ENCODE results near the gene SLC16A14.

The SLC16A14 gene

DNA sequence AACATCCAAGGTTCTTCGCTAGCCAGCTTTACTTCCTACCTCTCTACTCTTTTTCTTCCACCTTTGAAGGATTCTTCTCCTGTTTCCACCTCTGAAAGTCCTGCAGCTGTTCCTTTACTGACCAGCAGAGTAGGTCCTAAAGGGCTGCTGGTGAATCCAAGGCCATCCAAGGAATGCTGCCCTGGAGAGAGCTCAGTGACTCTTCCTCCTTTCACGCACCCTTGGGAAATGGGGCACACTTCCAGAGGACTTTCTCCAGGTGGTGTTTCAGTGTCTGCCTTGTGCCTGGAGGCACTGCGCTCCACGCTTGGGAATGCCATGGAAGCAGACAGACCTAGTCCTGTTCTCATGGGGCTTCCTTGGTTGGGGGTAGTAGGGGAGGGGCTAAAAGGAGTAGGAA is 45.4 kb downstream of the SLC16A14 start:
- no peak for DNase-seq (ENCODE audit: low read depth)

DNA sequence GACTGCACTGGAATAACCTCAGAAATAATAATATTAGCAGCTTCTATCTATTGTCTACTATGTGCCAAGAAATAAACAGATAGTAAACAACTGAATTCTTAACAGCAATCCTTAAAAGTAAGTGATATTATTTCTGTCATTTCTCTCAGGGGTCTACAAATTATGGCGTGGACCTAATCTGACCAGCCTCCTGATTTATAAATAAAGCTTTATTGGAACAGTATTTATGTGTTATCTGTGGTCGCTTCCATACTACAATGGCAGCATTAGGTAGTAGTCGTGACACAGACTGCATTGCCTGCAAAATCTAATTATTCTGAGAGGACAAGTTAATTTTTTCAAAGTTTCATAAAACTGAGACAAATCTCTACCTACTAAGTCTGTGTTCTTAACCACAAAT is 49.0 kb downstream of the SLC16A14 start:
- no peak for DNase-seq (ENCODE audit: low read depth)

DNA sequence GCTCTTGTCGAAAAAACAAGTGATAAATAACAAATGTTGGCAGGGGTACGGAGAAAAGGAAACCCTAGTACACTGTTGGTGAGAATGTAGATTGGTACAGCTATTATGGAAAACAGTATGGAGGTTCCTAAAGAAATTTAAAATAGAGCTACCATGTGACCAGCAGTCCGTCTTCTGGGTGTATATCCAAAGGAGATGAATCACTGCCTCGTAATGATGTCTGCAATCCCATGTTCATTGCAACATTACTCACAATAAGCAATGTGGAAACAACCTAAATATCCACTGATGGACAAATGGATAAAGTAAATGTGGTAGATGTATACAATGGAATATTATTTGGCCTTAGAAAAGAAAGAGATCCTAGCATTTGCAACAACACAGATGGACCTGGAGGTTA is 50.6 kb downstream of the SLC16A14 start:
- no peak for DNase-seq (ENCODE audit: low read depth)

DNA sequence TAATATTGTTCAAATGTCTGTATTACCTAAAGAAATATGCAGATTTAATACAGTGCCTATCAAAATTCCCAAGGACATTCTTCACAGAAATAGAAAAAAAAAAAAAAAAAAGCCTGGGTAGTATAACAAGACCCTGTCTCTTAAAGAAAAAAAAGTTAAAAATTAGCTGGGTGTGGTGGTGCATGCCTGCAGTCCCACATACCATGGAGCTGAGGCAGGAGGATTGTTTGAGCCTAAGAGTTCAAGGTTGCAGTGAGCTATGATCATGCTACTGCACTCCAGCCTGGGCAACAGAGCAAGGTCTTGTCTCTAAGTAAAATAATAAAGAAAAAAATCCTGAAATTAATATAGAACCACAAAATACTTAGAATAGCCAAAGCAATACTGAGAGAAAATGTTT is 51.9 kb downstream of the SLC16A14 start:
- no peak for DNase-seq (ENCODE audit: low read depth)

DNA sequence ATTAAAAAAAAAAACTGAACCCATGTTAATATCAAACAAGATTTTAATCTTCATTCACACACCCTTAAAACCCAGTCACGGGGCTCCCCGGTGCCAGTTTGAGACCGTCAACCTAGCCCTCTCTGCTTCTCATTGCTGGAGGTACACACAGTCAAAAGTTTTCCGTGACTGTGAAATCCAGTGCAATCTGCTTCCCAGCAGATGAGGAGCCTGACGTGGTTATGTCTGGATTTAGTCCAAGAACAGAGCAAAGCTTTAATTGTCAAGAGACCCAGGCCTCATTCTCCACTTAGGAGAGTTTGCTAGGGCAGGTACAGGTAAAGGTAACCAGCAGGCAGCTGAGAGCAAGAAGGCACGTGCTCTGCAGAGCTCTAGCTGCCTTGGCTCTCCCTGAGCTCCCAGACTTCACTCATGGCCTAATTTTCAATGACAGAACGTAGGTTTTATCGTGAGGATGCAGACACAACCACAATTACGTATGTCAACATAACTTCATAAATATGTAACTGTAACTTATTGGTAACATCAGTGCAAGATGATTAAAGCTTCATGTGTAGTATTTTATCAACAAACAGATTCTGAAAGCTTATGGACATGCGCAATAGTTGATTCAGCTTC is 56.3 kb downstream of the SLC16A14 start:
- no peak for DNase-seq (ENCODE audit: low read depth)

DNA sequence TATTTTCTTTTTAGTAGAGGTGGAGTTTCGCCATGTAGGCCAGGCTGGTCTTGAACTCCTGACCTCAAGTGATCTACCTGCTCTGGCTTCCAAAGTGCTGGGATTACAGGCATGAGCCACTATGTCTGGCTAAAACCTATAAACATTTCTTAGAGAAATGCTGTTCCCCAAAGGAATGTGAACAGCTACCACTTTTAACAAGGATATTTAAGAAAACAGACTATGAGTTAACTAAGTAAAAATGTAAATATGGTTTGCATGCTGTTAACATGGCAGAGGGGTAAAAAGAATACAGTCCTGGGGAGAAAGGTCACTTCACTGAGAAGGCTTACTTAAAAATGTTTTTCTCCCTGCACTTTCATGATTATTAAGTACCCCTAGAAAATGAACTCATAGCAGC is 57.1 kb downstream of the SLC16A14 start:
- no peak for DNase-seq (ENCODE audit: low read depth)

DNA sequence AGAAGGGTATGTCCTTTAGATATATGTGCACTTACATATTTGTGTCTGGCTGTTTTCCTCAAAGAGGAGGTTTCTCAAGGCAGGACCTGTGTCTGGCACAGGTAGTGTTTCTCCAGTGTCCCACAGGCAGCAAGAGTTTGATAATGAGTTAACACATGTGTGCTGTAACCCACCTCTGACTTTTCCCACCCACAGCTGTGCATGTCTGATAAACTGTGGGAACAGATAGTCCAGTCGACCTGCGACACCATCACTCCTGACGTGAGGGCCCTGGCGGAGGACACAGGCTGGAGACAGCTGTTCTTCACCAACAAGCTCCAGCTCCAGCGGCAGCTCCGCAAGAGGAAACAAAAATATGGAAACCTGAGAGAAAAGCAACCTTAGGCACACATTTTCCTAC is 58.2 kb downstream of the SLC16A14 start:
- no peak for DNase-seq (ENCODE audit: low read depth)

DNA sequence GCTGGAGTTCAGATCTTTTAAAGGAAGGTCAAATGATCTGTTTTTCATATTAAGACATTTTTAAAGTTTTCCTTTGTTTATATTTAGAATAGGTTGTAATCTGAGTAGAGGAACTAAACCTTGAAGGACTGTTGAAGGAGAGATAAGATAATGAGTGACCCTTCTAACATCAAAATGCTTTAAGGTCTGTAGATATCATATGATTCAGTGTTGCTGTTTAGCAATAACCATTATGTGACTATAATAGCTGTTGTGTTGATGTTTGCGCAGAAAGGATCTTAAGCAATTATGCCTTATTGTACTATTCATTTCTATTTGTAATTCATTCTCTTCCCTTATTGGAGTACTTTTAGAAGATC is 60.0 kb downstream of the SLC16A14 start:
- DNase-seq (ENCODE audit: low read depth): no peak

DNA sequence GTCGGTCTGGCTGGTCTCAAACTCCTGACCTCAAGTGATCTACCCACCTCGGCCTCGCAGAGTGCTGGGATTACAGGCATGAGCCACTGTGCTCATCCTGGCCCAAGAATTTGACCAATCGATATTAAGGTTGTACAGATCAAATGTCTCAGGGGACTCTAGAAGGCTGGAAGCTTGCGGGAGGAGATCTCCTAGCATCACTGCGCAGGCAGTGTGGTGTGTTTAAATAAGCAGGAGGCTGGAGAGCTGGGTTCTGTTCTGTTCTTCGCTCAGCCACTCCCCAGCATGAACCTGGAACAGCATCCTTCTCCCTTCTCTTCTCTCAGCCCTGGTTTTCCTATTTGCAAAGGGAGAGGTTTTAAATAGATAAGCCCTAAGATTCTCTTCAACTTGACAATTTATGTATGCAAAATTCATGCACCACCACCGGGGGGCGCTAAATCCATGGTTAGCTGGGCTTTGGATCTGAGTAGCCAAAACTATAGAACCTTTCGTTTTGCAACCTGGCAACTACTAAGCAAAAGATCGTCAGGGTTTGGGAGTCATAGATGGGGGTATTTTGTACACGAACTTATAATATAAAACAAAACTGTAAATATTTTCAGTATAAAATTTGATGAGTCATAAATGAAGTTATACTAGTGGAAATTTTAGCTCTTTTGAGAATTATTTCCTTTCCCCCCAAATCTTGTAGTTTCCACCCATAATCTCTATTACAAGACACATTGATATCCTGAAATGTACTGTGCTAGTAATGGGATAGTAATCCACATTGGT is 60.6 kb downstream of the SLC16A14 start:
- DNase-seq (ENCODE audit: low read depth): peak; percentile 20

DNA sequence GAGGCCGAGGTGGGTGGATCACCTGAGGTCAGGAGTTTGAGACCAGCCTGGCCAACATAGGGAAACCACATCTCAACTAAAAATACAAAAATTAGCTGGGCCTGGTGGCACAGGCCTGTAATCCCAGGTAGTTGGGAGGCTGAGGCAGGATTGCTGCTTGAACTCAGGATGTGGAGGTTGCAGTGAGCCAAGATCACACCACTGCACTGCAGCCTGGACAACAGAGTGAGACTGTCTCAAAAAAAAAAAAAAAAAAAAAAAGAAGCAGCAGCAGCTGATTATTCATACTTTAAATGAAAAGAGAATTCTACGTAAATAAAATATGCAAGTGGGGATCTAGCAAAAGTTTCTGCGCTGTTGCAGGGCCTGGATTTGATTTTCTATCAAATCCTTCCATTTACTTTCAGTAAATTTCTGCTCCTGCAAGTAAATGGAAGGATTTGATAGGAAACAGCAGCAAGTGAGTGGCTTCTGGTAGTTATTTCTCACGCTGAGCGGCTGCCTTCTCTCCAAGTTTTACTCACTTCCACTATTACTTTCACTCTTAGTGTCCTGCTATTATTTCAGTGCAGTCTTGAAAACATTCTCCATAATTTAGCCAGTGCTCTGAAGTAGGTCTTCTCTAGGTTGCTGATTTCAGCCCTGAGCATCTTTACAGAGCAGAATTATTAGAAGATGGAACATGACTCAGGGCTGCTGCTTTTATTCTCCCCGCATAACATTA is 68.4 kb downstream of the SLC16A14 start:
- DNase-seq (ENCODE audit: low read depth): no peak

DNA sequence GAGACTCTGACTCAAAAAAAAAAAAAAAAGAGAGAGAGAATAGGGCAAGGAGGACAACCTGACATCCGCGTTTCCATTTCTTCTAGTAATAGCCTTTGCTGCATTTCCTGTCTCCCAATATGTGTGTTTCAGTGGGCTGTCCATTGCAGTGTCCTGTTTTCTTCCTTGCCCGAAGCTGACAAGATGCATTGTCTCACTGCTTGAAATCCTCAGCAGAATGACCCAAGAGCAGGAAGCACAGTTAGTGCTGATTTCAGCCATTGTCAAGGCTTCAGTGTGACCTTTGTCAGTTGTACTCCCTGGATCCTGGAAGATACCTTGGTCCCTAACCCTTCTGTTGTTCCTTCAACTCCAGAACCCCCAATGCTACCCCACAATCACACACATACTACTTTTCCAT is 71.2 kb downstream of the SLC16A14 start:
- DNase-seq (ENCODE audit: low read depth): no peak

DNA sequence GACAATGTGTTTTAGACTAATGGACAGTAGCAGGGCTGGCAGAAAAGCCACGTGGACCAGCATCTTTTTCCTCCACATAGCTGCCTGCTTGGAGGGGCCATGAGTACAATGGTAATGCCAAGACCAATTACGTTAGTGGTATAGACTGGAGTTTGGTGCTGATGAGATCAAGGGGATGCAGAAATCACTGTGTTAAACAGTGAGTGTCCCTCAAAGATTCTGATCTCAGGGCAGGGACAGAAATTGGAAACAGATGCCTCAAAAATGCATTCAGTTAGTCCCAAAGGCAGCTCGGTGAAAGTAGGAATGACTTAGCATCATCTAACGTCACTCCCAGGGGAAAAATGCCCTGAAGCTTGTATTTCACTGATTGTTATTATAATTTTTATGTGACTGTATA is 72.4 kb downstream of the SLC16A14 start:
- DNase-seq (ENCODE audit: low read depth): no peak

DNA sequence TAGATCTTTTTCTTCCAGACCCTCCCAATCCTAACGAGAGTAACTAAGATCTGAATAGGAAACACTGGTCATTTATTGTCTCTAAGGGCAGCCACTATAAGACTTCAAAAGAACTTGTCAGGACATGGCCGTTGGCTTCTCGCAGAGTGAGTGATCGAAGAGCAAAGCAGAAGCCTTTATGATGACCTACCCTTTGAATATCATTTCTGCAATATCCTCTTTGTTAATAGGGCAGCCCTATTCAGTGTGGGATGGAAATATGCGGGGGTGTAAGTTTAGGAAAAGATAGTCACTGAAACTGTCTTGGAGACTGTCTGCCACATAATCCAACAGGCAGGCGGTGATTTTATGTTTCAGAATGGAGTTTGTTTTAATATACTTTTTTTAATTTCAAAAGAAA is 75.5 kb downstream of the SLC16A14 start:
- DNase-seq (ENCODE audit: low read depth): no peak
